ENCODE measurements around the gene CADM4. TPM values are rescaled to one million over a fixed set of nuclear protein-coding genes. Genes with fewer than 3 reads are reported as not detected.

The CADM4 gene
- total and polyA plus RNA-seq, 9 of the 15 experiments (the other 6 are each of a cell fraction or from before 2014, with no cell fraction given), result 0.03 to 4.6 (median 1.3) TPM

DNA sequence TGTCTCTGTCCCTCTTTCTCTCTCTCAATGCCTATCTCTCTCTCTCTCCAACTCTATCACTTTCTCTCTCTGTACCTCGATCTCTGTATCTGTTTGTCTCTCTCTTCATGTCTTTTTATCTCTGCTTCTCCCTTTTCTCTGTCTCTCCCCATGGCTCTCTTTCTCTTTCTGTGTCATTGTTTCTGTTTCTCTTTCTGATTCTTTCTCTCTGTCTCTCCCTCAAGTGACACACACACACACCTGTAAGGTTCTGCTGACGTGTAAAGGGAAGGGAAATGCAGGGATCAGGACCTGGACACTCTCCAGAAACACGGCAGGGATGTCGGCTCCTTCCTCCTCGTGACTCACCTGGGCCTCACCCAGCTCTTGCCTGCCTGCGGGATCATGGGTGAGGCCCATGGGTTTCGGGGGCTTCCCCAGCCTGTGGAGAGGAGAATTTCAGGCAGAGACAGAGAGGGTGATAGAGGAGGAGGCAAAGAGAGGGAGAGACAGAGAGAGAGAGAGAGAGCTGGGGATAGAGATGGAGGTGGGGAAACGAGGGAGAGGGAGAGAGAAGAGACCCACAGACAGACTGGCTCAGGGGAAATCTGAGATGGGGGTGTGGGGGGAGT lies 35.7 kb upstream of the CADM4 start (continued):
- TF ChIP-seq, protein P1, sequence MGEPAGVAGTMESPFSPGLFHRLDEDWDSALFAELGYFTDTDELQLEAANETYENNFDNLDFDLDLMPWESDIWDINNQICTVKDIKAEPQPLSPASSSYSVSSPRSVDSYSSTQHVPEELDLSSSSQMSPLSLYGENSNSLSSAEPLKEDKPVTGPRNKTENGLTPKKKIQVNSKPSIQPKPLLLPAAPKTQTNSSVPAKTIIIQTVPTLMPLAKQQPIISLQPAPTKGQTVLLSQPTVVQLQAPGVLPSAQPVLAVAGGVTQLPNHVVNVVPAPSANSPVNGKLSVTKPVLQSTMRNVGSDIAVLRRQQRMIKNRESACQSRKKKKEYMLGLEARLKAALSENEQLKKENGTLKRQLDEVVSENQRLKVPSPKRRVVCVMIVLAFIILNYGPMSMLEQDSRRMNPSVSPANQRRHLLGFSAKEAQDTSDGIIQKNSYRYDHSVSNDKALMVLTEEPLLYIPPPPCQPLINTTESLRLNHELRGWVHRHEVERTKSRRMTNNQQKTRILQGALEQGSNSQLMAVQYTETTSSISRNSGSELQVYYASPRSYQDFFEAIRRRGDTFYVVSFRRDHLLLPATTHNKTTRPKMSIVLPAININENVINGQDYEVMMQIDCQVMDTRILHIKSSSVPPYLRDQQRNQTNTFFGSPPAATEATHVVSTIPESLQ (CRISPR knock-in tag; IDR thresholded peaks at IDR 0.05), result no peak
- TF ChIP-seq ZNF165 (CRISPR knock-in tag; IDR thresholded peaks at IDR 0.05; ENCODE audit: borderline replicate concordance) (no peak), FOSL1 (tag; conservative IDR thresholded peaks at IDR 0.05) (peak; percentile 21; the same call in 1 of the 2 replicates), TRIM24 (IDR thresholded peaks at IDR 0.05) (no peak), SRSF1 (IDR thresholded peaks at IDR 0.05; ENCODE audit: low read depth, low read length) (no peak), ARID1B (IDR thresholded peaks at IDR 0.05) (0 out of 2 replicates have a peak, but pooled peaks have one; percentile 24), TOE1 (IDR thresholded peaks at IDR 0.05; ENCODE audit: borderline replicate concordance) (no peak), TOE1 (CRISPR knock-in tag; IDR thresholded peaks at IDR 0.05; ENCODE audit: borderline replicate concordance, low read depth) (no peak), LARP7 (IDR thresholded peaks at IDR 0.05) (peak; percentile 11; the same call in 1 of the 2 replicates), ZBTB7A (IDR thresholded peaks at IDR 0.05; ENCODE audit: borderline replicate concordance, control insufficient read depth, low read depth, low read length) (no peak), CBX2 (IDR thresholded peaks at IDR 0.05; ENCODE audit: insufficient read depth, low read length, poor library complexity, severe bottlenecking) (no peak), ARHGAP35 (IDR thresholded peaks at IDR 0.05; ENCODE audit: partially characterized antibody) (peak; percentile 19), SNRNP70 (optimal IDR thresholded peaks at IDR 0.05; ENCODE audit: low read depth, low read length) (no peak)
- TF ChIP-seq, protein P2, sequence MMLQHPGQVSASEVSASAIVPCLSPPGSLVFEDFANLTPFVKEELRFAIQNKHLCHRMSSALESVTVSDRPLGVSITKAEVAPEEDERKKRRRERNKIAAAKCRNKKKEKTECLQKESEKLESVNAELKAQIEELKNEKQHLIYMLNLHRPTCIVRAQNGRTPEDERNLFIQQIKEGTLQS (IDR thresholded peaks at IDR 0.05), result peak; percentile 52
- TF ChIP-seq, protein P2 (CRISPR knock-in tag; conservative IDR thresholded peaks at IDR 0.05), result no peak
- TF ChIP-seq, protein P3, sequence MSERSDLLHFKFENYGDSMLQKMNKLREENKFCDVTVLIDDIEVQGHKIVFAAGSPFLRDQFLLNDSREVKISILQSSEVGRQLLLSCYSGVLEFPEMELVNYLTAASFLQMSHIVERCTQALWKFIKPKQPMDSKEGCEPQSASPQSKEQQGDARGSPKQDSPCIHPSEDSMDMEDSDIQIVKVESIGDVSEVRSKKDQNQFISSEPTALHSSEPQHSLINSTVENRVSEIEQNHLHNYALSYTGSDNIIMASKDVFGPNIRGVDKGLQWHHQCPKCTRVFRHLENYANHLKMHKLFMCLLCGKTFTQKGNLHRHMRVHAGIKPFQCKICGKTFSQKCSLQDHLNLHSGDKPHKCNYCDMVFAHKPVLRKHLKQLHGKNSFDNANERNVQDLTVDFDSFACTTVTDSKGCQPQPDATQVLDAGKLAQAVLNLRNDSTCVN (CRISPR knock-in tag; IDR thresholded peaks at IDR 0.05), result 0 out of 2 replicates have a peak, but pooled peaks have one; percentile 8
- TF ChIP-seq, protein P4, sequence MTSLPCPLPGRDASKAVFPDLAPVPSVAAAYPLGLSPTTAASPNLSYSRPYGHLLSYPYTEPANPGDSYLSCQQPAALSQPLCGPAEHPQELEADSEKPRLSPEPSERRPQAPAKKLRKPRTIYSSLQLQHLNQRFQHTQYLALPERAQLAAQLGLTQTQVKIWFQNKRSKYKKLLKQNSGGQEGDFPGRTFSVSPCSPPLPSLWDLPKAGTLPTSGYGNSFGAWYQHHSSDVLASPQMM (CRISPR knock-in tag; IDR thresholded peaks at IDR 0.05), result no peak
- TF ChIP-seq, protein P5, sequence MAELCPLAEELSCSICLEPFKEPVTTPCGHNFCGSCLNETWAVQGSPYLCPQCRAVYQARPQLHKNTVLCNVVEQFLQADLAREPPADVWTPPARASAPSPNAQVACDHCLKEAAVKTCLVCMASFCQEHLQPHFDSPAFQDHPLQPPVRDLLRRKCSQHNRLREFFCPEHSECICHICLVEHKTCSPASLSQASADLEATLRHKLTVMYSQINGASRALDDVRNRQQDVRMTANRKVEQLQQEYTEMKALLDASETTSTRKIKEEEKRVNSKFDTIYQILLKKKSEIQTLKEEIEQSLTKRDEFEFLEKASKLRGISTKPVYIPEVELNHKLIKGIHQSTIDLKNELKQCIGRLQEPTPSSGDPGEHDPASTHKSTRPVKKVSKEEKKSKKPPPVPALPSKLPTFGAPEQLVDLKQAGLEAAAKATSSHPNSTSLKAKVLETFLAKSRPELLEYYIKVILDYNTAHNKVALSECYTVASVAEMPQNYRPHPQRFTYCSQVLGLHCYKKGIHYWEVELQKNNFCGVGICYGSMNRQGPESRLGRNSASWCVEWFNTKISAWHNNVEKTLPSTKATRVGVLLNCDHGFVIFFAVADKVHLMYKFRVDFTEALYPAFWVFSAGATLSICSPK (IDR thresholded peaks at IDR 0.05; ENCODE audit: borderline replicate concordance), result no peak
- TF ChIP-seq, protein P6, sequence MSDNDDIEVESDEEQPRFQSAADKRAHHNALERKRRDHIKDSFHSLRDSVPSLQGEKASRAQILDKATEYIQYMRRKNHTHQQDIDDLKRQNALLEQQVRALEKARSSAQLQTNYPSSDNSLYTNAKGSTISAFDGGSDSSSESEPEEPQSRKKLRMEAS (CRISPR knock-in tag; IDR thresholded peaks at IDR 0.05), result no peak
- TF ChIP-seq, protein P7, sequence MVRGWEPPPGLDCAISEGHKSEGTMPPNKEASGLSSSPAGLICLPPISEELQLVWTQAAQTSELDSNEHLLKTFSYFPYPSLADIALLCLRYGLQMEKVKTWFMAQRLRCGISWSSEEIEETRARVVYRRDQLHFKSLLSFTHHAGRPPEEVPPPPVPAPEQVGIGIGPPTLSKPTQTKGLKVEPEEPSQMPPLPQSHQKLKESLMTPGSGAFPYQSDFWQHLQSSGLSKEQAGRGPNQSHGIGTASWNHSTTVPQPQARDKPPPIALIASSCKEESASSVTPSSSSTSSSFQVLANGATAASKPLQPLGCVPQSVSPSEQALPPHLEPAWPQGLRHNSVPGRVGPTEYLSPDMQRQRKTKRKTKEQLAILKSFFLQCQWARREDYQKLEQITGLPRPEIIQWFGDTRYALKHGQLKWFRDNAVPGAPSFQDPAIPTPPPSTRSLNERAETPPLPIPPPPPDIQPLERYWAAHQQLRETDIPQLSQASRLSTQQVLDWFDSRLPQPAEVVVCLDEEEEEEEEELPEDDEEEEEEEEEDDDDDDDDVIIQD (CRISPR knock-in tag; IDR thresholded peaks at IDR 0.05), result no peak
